Measurements from ENCODE around the gene MLXIPL. TPM values are rescaled to one million over a fixed set of nuclear protein-coding genes. Genes with fewer than 3 reads are reported as not detected.
"Not testable (repeated sequence)": the region's sequence is repeated elsewhere in the genome, so short reads cannot be mapped to it uniquely, and the experiment has no call there.

MLXIPL gene
- total and polyA plus RNA-seq, 7 donors, result 1.6 to 15.0 (median 7.2) TPM

- DNase-seq, result no peak
- H3K4me3 ChIP-seq, result no peak overlapping the region
- TF ChIP-seq EP300 (IDR thresholded peaks at IDR 0.05) (no peak), POLR2AphosphoS5 (IDR thresholded peaks at IDR 0.05) (no peak), POLR2A (IDR thresholded peaks at IDR 0.05) (no peak), CTCF (IDR thresholded peaks at IDR 0.05) (no peak)
- no peaks in the 10 kb centered on the region for H3K9me3 ChIP-seq
- intact Hi-C loops (cut with DNase I), result no loop called here
- no peaks in the 10 kb centered on the region for H3K36me3 ChIP-seq
- 65 to 75% methylated on average over 4 of the region's 4 CpGs for WGBS, 2 donors
- H3K27me3 ChIP-seq, result peaks cover 0 to 35% (median 7%) of the 10 kb centered on the region in 3 donors
- H3K4me1 ChIP-seq, result no peaks in the 10 kb centered on the region
- no peak overlapping the region for H3K27ac ChIP-seq
Measured at GRCh38 chr7:73615886-73616285, 8.4 kb downstream of the MLXIPL start.

GRCh38 chr7:73614937-73615336, 9.4 kb downstream of the MLXIPL start:
- H3K4me1 ChIP-seq; H3K9me3 ChIP-seq; H3K36me3 ChIP-seq; H3K4me3 ChIP-seq; H3K27ac ChIP-seq; DNase-seq; intact Hi-C loops (cut with DNase I): not testable (repeated sequence)
- H3K27me3 ChIP-seq, result peaks cover 0 to 35% (median 7%) of the 10 kb centered on the region in 3 donors
- 64 to 84% methylated on average over 10 of the region's 10 CpGs for WGBS, 2 donors

- 35 to 59% methylated on average over 14 of the region's 14 CpGs for WGBS, 2 donors
- intact Hi-C loops (cut with DNase I), result no loop called here
- Histone ChIP-seq H3K4me1 (no peaks in the 10 kb centered on the region), H3K27me3 (peaks cover 0 to 35% (median 7%) of the 10 kb centered on the region in 3 donors), H3K4me3 (no peak overlapping the region), H3K36me3 (no peaks in the 10 kb centered on the region), H3K27ac (peak overlapping the region in 1 of 4 donors; percentile 14), H3K9me3 (no peaks in the 10 kb centered on the region)
- no peak for TF ChIP-seq EP300 (IDR thresholded peaks at IDR 0.05)
- no peak for TF ChIP-seq POLR2AphosphoS5 (IDR thresholded peaks at IDR 0.05)
- TF ChIP-seq POLR2A (IDR thresholded peaks at IDR 0.05), result no peak
- TF ChIP-seq CTCF (IDR thresholded peaks at IDR 0.05), result no peak
- DNase-seq, result no peak
Measured at GRCh38 chr7:73613954-73614735, 10.2 kb downstream of the MLXIPL start.

- TF ChIP-seq EP300 (IDR thresholded peaks at IDR 0.05), result no peak
- no peak for TF ChIP-seq POLR2A (IDR thresholded peaks at IDR 0.05)
- TF ChIP-seq POLR2AphosphoS5 (IDR thresholded peaks at IDR 0.05), result no peak
- TF ChIP-seq CTCF (IDR thresholded peaks at IDR 0.05), result no peak
- Histone ChIP-seq H3K4me1 (no peaks in the 10 kb centered on the region), H3K27ac (peak overlapping the region in 3 of 4 donors; percentile 22 to 49 (median 46)), H3K36me3 (no peaks in the 10 kb centered on the region), H3K27me3 (peaks cover 0 to 35% (median 7%) of the 10 kb centered on the region in 3 donors), H3K4me3 (no peak overlapping the region), H3K9me3 (no peaks in the 10 kb centered on the region)
- WGBS, 2 donors, result 2 to 9% methylated on average over 11 of the region's 11 CpGs
- DNase-seq, result no peak
- intact Hi-C loops (cut with DNase I), result no loop called here
Measured at GRCh38 chr7:73612598-73613269, 11.6 kb downstream of the MLXIPL start.

GRCh38 chr7:73611017-73611555, 13.2 kb downstream of the MLXIPL start:
- Histone ChIP-seq H3K9me3 (no peaks in the 10 kb centered on the region), H3K27ac (no peak overlapping the region), H3K27me3 (peaks cover 0 to 48% (median 15%) of the 10 kb centered on the region in 3 donors), H3K4me1 (peaks cover 0 to 6% (median 3%) of the 10 kb centered on the region in 4 donors), H3K36me3 (no peaks in the 10 kb centered on the region), H3K4me3 (no peak overlapping the region)
- intact Hi-C loops (cut with DNase I), result no loop called here
- TF ChIP-seq EP300 (IDR thresholded peaks at IDR 0.05) (no peak), POLR2AphosphoS5 (IDR thresholded peaks at IDR 0.05) (peak in 1 of 4 donors; percentile 21)
- WGBS, 2 donors, result 71 to 83% methylated on average over 11 of the region's 11 CpGs
- no peak for DNase-seq
